Stimulated activated CD4-positive, alpha-beta T cell treated with anti-CD3 and anti-CD28 coated beads, Interleukin-2, amount 100 ng/mL, for 4 hours (primary cell): Measurements from ENCODE around the gene KMT2C.

Experiments used
- DNase-seq: peaks from one replicate; pipeline ENCODE4 v3.0.0-alpha.2; 2020; ENCODE audit warnings: low read depth

The KMT2C gene

GRCh38 chr7:152103691-152104090 lies 332.1 kb downstream of the KMT2C start:
- DNase-seq, result no peak

GRCh38 chr7:152103066-152103465 lies 332.7 kb downstream of the KMT2C start:
- DNase-seq, result no peak

- no peak for DNase-seq
Measured at GRCh38 chr7:152097330-152097729, 338.5 kb downstream of the KMT2C start.

GRCh38 chr7:152095771-152096170 lies 340.0 kb downstream of the KMT2C start:
- DNase-seq, result no peak

GRCh38 chr7:152093717-152094116 lies 342.1 kb downstream of the KMT2C start:
- no peak for DNase-seq

GRCh38 chr7:152090747-152091146 lies 345.1 kb downstream of the KMT2C start:
- DNase-seq, result no peak

- DNase-seq, result no peak
Measured at GRCh38 chr7:152089183-152089582, 346.6 kb downstream of the KMT2C start.

GRCh38 chr7:152086513-152086912 lies 349.3 kb downstream of the KMT2C start:
- DNase-seq, result no peak

GRCh38 chr7:152085131-152085530 lies 350.7 kb downstream of the KMT2C start:
- no peak for DNase-seq
